GM12878 (cell line): ENCODE results near the gene KCNAB2. TPM values are rescaled to one million over a fixed set of nuclear protein-coding genes. Genes with fewer than 3 reads are reported as not detected.

ENCODE experiments used
- ATAC-seq: fragments of 200-7000 bp; cut with Tn5 transposase; 3 replicates; pipeline ENCODE4 v1.9.1; 2020; ENCODE audit warnings: mild to moderate bottlenecking, moderate library complexity
- BruUV-seq: library from RNA; stranded (reverse); fragments of 400-500 nt; replicated peaks from 2 replicates; lab custom pipeline; 2021; lab: Mats Ljungman, UMichigan
- CTCF ChIA-PET: fragments of 300-600 bp; sonication (Branson Sonifier 250); formaldehyde crosslinking; extraction: SDS; loops from one replicate; lab custom pipeline; 2021; ENCODE audit warnings: inconsistent platforms; lab: Yijun Ruan, JAX
- POLR2A ChIA-PET: fragments of 350-600 bp; formaldehyde crosslinking; extraction: SDS; loops from one replicate; lab custom pipeline; 2021; ENCODE audit warnings: inconsistent platforms; lab: Charles Lee
- RAD21 ChIA-PET: fragments of 300-600 bp; sonication (Branson Sonifier 250); formaldehyde crosslinking; loops from one replicate; lab custom pipeline; 2023; ENCODE audit warnings: antibody characterized with exemption; ENCODE audit not compliant: unreplicated experiment; lab: Charles Lee
- SMC1A ChIA-PET: fragments of 300-600 bp; sonication (Branson Sonifier 250); formaldehyde crosslinking; loops from one replicate; lab custom pipeline; 2023; ENCODE audit not compliant: unreplicated experiment, uncharacterized antibody; lab: Charles Lee
- DNase-seq: peaks from one replicate; pipeline ENCODE4 v3.0.0-alpha.2; 2011; ENCODE audit warnings: low read depth, low spot score
- FAIRE-seq: peaks from 3 replicates; lab custom pipeline; 2011; peaks lifted over from hg19 to GRCh38; lab: Jason Lieb, UNC
- H2AFZ ChIP-seq: 2 replicates; pipeline ENCODE4 v1.6.0; 2011; ENCODE audit warnings: low read depth, low read length, control low read depth; ENCODE audit not compliant: control insufficient read depth
- H3K27ac ChIP-seq: 2 replicates; pipeline ENCODE4 v1.5.1; 2011; ENCODE audit warnings: control low read depth; ENCODE audit not compliant: control insufficient read depth, insufficient read depth
- H3K27me3 ChIP-seq, 2 experiments: replicated peaks in 1 of 2; 2 replicates each; pipeline versions ENCODE4 v1.6.0 to v1.6.1; 2011; ENCODE audit warnings: low read length in 1 of 2; ENCODE audit not compliant: control insufficient read depth in 2 of 2, insufficient read depth in 2 of 2
- H3K36me3 ChIP-seq, 2 experiments: 2 replicates each; pipeline ENCODE4 v1.5.1; 2011; ENCODE audit warnings: low read length in 1 of 2; ENCODE audit not compliant: control insufficient read depth in 2 of 2, insufficient read depth in 2 of 2
- H3K4me1 ChIP-seq: 2 replicates; pipeline ENCODE4 v1.6.1; 2011; ENCODE audit warnings: mild to moderate bottlenecking, low read length, moderate library complexity, mixed read lengths; ENCODE audit not compliant: control insufficient read depth, insufficient read depth
- H3K4me2 ChIP-seq: 2 replicates; pipeline ENCODE4 v1.6.0; 2011; ENCODE audit warnings: control low read depth; ENCODE audit not compliant: control insufficient read depth, insufficient read depth
- H3K4me3 ChIP-seq: fragments of 200-600 bp; sonication (generic); 2 replicates; pipeline ENCODE4 v1.5.1; 2016
- H3K79me2 ChIP-seq: 2 replicates; pipeline ENCODE4 v1.6.0; 2011; ENCODE audit warnings: low read length; ENCODE audit not compliant: control insufficient read depth, insufficient read depth
- H3K9ac ChIP-seq: 2 replicates; pipeline ENCODE4 v1.8.0; 2011; ENCODE audit warnings: low read length, control low read depth, mixed read lengths; ENCODE audit not compliant: control insufficient read depth, insufficient read depth
- H3K9me3 ChIP-seq: replicated peaks from 3 replicates; pipeline ENCODE4 v1.5.1; 2011; ENCODE audit warnings: mild to moderate bottlenecking, low read length; ENCODE audit not compliant: control insufficient read depth, insufficient read depth
- H4K20me1 ChIP-seq: 2 replicates; pipeline ENCODE4 v1.6.0; 2011; ENCODE audit not compliant: control insufficient read depth, insufficient read depth
- CTCF ChIP-seq, 3 experiments: IDR thresholded peaks in 2 of 3; conservative IDR thresholded peaks in 1 of 3; 2 replicates each; pipeline ENCODE4 v1.5.1; 2011; ENCODE audit warnings: low read depth in 3 of 3, low read length in 3 of 3, mild to moderate bottlenecking in 3 of 3, control low read depth in 2 of 3, moderate library complexity in 2 of 3, inconsistent platforms in 1 of 3, mixed read lengths in 1 of 3; ENCODE audit not compliant: control insufficient read depth in 2 of 3, insufficient read depth in 1 of 3; ENCODE audit errors: extremely low read depth in 1 of 3
- E4F1 ChIP-seq: fragments of 450-650 bp; IDR thresholded peaks from 2 replicates; pipeline ENCODE4 v1.6.1; 2018; ENCODE audit warnings: borderline replicate concordance, mild to moderate bottlenecking; ENCODE audit not compliant: partially characterized antibody
- SUZ12 ChIP-seq: fragments of 200-600 bp; sonication (generic); IDR thresholded peaks from one replicate; pipeline ENCODE4 v1.6.1; 2018; ENCODE audit warnings: antibody characterized with exemption, mild to moderate bottlenecking; ENCODE audit not compliant: unreplicated experiment
- ZBTB33 ChIP-seq: fragments of 450-650 bp; IDR thresholded peaks from 2 replicates; pipeline ENCODE4 v1.6.1; 2017; ENCODE audit warnings: mild to moderate bottlenecking
- ZBTB4 ChIP-seq: fragments of 450-650 bp; formaldehyde crosslinking; IDR thresholded peaks from 2 replicates; pipeline ENCODE4 v1.4.0; 2022; ENCODE audit warnings: mild to moderate bottlenecking, moderate library complexity
- ZNF687 ChIP-seq: fragments of 450-650 bp; IDR thresholded peaks from 2 replicates; pipeline ENCODE4 v1.6.1; 2017; ENCODE audit warnings: mild to moderate bottlenecking, moderate library complexity
- WGBS: methylation state at CpG from one replicate; pipeline ENCODE4 v1.1.6; 2016; ENCODE audit warnings: low lambda C conversion rate; ENCODE audit not compliant: insufficient replicate concordance, insufficient coverage; ENCODE audit errors: missing lambda C conversion rate; 5-methylcytosine and 5-hydroxymethylcytosine counted together
- in situ Hi-C: fragments of 300-500 bp; cut with MboI; formaldehyde crosslinking; loops from 9 replicates; pipeline ENCODE4 v1.14.3; 2018; ENCODE audit warnings: mixed read lengths
- intact Hi-C: fragments of 100-400 bp; cut with micrococcal nuclease; formaldehyde crosslinking; loops from one replicate; pipeline ENCODE4 v1.14.2; 2022; ENCODE audit not compliant: unreplicated experiment
- polyA plus RNA-seq, 11 experiments: library from polyadenylated mRNA; depleted of rRNA in 4 of 11; unstranded in 6 of 11; stranded (reverse) in 5 of 11; fragments of >200 nt; fragmentation: Nextera tagmentation in 4 of 11; fragmentation: Illumina TruSeq in 1 of 11; extraction: Ambion mirVana in 4 of 11; extraction: Trizol in 1 of 11; gene quantifications; 1 replicate in 1 of 11; 2 replicates in 10 of 11; pipeline versions ENCODE4 v1.2.1 to v1.2.3, GENCODE V29; 2011 to 2016; ENCODE audit warnings: inconsistent platforms in 2 of 11, missing spikeins in 2 of 11, low read depth in 1 of 11
- total RNA-seq, 4 experiments: library from RNA; depleted of rRNA in 3 of 4; stranded (reverse); fragments of >200 nt in 3 of 4; fragmentation: Illumina TruSeq in 1 of 4; extraction: Trizol in 1 of 4; gene quantifications; 2 replicates each; pipeline versions ENCODE4 v1.2.1 to v1.2.3, GENCODE V29; 2013 to 2021

The KCNAB2 gene
- total and polyA plus RNA-seq, 10 of the 15 experiments (the other 5 are each of a cell fraction or from before 2014, with no cell fraction given) = 2.9 to 123 (median 62.4) TPM

- TF ChIP-seq E4F1 (no peak), ZBTB33 (no peak), CTCF (IDR thresholded peaks at IDR 0.05 in 2 of 3, conservative IDR thresholded peaks at IDR 0.05 in 1 of 3; ENCODE audit: control insufficient read depth in 2 of 3, extremely low read depth in 1 of 3, insufficient read depth in 1 of 3, low read depth in 3 of 3, low read length in 3 of 3) (no peak)
- TF ChIP-seq, all 136 proteins: peak for 0
Observed at GRCh38 chr1:6112690-6113005, 67.0 kb downstream of the KCNAB2 start (continued).

GRCh38 chr1:6113116-6113515 is 67.4 kb downstream of the KCNAB2 start:
- 11% methylated on average over 10 of the region's 10 CpGs for WGBS
- CTCF ChIA-PET = interaction anchor here (2.1 kb wide), 1 partner anchor 28 kb away, joined by 4 read pairs; no protein-coding TSS in a partner anchor

More at GRCh38 chr1:6113116-6113515, 67.4 kb downstream of the KCNAB2 start:
- Histone ChIP-seq H3K27me3 (no peaks in the 10 kb centered on the region), H3K9ac (no peak overlapping the region), H3K79me2 (no peaks in the 10 kb centered on the region), H3K4me2 (no peak overlapping the region), H3K4me1 (no peaks in the 10 kb centered on the region), H3K36me3 (no peaks in the 10 kb centered on the region), H2AFZ (no peak overlapping the region), H4K20me1 (no peaks in the 10 kb centered on the region), H3K4me3 (no peak overlapping the region), H3K27ac (no peak overlapping the region), H3K9me3 (no peaks in the 10 kb centered on the region)
- POLR2A ChIA-PET = no interaction called here
- in situ Hi-C loops (no loop called here), intact Hi-C loops (no loop called here)
- SMC1A ChIA-PET = no interaction called here
- BruUV-seq = no TSS peak
- DNase-seq = no peak
- no peak for TF ChIP-seq ZNF687
- TF ChIP-seq ZBTB4 (CRISPR knock-in tag) = no peak
- no peak for TF ChIP-seq SUZ12
- RAD21 ChIA-PET = interaction anchor here (0.9 kb wide), 1 partner anchor 40 kb away, joined by 3 read pairs; no protein-coding TSS in a partner anchor
- no peak for ATAC-seq
- no peak for FAIRE-seq
